ENCODE measurements around the gene USP44.

GRCh38 chr12:95494888-95495287 lies 56.4 kb downstream of the USP44 start:
- TF ChIP-seq CTCF (IDR thresholded peaks at IDR 0.05; ENCODE audit: low read depth, low read length, poor library complexity, severe bottlenecking) (no peak), EZH2phosphoT487 (IDR thresholded peaks at IDR 0.05; ENCODE audit: borderline replicate concordance, low read length) (no peak)
